Chondrocyte (in vitro differentiated cells): ENCODE data around the gene ALS2CL. TPM values are rescaled to one million over a fixed set of nuclear protein-coding genes. Genes with fewer than 3 reads are reported as not detected.

ENCODE experiments used
- DNase-seq: peaks from one replicate; pipeline ENCODE4 v3.0.0; 2021; ENCODE audit warnings: mixed read lengths, low spot score
- H3K27ac Mint-ChIP-seq: one replicate; pipeline ENCODE4 v1.8.0; 2021; ENCODE audit warnings: mild to moderate bottlenecking, moderate library complexity, mixed read lengths; ENCODE audit not compliant: unreplicated experiment
- H3K27me3 Mint-ChIP-seq: 2 replicates; pipeline ENCODE4 v1.8.0; 2021; ENCODE audit warnings: low read depth, mixed read lengths
- H3K36me3 Mint-ChIP-seq: 2 replicates; pipeline ENCODE4 v1.8.0; 2021; ENCODE audit warnings: low read depth, mixed read lengths
- H3K4me1 Mint-ChIP-seq: 2 replicates; pipeline ENCODE4 v1.8.0; 2021; ENCODE audit warnings: low read depth, mild to moderate bottlenecking, mixed read lengths
- H3K4me3 Mint-ChIP-seq: one replicate; pipeline ENCODE4 v1.8.0; 2021; ENCODE audit warnings: mild to moderate bottlenecking, moderate library complexity, mixed read lengths; ENCODE audit not compliant: unreplicated experiment
- H3K9me3 Mint-ChIP-seq: 2 replicates; pipeline ENCODE4 v1.8.0; 2021; ENCODE audit warnings: low read depth, mixed read lengths
- total RNA-seq: library from RNA; stranded (reverse); gene quantifications from 3 replicates; pipeline ENCODE4 v1.2.1, GENCODE V29; 2021
- TF ChIP-seq, protein P1 (sequence below): fragments of 200-600 bp; sonication (generic); IDR thresholded peaks from 2 replicates; pipeline ENCODE4 v1.5.0; 2021; ENCODE audit warnings: antibody characterized with exemption, mild to moderate bottlenecking, moderate library complexity

The ALS2CL gene
- total RNA-seq, 1 donor from 2014 or later: 3.6 TPM

GRCh38 chr3:46680298-46680826 lies 13.1 kb downstream of the ALS2CL start:
- no peaks in the 10 kb centered on the region for H3K9me3 Mint-ChIP-seq
- no peaks in the 10 kb centered on the region for H3K4me1 Mint-ChIP-seq
- DNase-seq: no peak
- TF ChIP-seq, protein P1, sequence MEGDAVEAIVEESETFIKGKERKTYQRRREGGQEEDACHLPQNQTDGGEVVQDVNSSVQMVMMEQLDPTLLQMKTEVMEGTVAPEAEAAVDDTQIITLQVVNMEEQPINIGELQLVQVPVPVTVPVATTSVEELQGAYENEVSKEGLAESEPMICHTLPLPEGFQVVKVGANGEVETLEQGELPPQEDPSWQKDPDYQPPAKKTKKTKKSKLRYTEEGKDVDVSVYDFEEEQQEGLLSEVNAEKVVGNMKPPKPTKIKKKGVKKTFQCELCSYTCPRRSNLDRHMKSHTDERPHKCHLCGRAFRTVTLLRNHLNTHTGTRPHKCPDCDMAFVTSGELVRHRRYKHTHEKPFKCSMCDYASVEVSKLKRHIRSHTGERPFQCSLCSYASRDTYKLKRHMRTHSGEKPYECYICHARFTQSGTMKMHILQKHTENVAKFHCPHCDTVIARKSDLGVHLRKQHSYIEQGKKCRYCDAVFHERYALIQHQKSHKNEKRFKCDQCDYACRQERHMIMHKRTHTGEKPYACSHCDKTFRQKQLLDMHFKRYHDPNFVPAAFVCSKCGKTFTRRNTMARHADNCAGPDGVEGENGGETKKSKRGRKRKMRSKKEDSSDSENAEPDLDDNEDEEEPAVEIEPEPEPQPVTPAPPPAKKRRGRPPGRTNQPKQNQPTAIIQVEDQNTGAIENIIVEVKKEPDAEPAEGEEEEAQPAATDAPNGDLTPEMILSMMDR: no peak
- peaks cover 5% of the 10 kb centered on the region for H3K36me3 Mint-ChIP-seq
- no peak overlapping the region for H3K4me3 Mint-ChIP-seq
- no peak overlapping the region for H3K27ac Mint-ChIP-seq
- peaks cover 5% of the 10 kb centered on the region for H3K27me3 Mint-ChIP-seq

DNA sequence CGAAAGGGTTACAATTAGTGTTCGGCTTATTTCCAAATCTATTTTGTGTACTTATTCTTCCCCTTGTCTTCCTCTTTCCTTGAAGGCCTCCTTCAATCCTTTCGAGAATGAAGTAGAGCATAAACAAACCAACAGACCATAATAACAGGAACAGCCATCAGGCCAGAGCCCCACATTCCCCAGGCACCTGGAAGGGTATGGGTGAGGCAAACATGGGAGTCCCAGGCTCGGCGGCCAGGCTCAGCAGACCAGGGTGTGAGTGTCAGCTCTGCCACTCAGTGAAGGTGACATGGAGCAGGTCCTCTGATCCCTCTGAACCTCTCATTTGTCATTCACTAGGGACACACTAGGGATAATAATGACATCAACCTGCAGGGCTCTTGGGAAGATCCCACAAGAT lies 13.8 kb downstream of the ALS2CL start:
- Mint-ChIP-seq H3K27ac (no peak overlapping the region), H3K9me3 (no peaks in the 10 kb centered on the region), H3K4me3 (no peak overlapping the region), H3K27me3 (peaks cover 3% of the 10 kb centered on the region), H3K36me3 (peaks cover 4% of the 10 kb centered on the region), H3K4me1 (no peaks in the 10 kb centered on the region)
- DNase-seq: no peak
- TF ChIP-seq, protein P1: no peak

GRCh38 chr3:46678280-46678679 lies 15.2 kb downstream of the ALS2CL start:
- Mint-ChIP-seq H3K4me3 (no peak overlapping the region), H3K9me3 (no peaks in the 10 kb centered on the region), H3K27ac (no peak overlapping the region), H3K4me1 (no peaks in the 10 kb centered on the region), H3K27me3 (peaks cover 3% of the 10 kb centered on the region), H3K36me3 (peaks cover 3% of the 10 kb centered on the region)
- no peak for DNase-seq
- TF ChIP-seq, protein P1: no peak

DNA sequence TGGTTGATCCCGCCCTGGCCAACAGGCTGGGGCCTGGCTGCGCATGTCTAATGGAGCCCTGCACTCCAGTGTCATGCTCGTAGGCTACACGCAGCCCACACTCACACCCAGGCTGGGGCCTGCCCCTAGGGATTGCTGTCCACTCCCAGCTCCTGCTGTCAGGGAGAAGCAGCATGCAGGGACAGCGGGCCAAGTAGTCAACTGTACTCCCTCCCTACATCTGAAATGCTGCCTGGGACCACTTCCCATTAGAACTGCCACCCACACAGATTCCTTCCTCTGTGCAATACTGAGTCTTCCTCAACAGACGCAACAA lies 16.1 kb downstream of the ALS2CL start:
- H3K4me1 Mint-ChIP-seq: no peaks in the 10 kb centered on the region
- no peaks in the 10 kb centered on the region for H3K9me3 Mint-ChIP-seq
- TF ChIP-seq, protein P1: no peak
- H3K4me3 Mint-ChIP-seq: no peak overlapping the region
- peaks cover 3% of the 10 kb centered on the region for H3K36me3 Mint-ChIP-seq
- no peak for DNase-seq
- H3K27ac Mint-ChIP-seq: no peak overlapping the region
- H3K27me3 Mint-ChIP-seq: peaks cover 3% of the 10 kb centered on the region

DNA sequence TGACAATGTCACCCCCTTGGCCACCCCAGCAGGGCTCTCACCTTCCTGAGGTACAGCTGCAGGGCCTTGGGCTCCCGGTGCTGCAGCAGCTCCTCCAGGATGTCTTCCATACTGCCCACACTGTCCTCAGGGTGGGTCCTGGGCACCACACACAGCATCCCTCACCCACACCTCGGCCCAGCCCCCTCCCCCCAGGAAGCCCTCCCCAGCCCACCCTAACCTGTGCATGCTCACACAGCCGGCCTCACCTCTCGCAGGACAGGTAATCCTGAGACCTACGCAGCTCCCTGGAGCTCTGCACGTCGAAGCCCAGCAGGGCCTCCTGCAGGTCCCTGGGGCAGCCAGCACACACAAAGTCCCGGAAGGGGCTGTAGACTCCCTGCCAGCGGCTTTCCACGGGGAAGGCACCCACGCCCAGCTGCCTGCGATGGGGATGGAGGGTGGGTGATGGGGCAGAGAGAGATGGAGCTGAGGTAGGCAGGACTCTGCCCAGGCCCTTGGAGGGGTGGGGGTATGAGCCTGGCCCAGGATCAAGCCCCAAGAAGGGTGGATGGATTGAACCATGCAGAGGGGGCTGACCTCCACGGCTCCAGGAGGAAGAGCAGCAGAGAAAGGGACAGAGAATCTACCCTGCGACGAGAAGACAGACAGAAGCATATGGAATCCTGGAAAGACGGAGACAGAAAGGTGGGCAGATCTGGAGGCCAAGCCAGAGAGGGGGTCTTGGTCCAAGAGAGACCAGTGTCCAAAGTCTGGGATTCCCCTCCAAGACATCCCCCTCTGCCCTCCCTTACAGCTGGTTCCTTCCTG lies 16.7 kb downstream of the ALS2CL start:
- peak; percentile 83 for DNase-seq
- H3K27me3 Mint-ChIP-seq: peaks cover 3% of the 10 kb centered on the region
- peaks cover 3% of the 10 kb centered on the region for H3K36me3 Mint-ChIP-seq
- H3K4me1 Mint-ChIP-seq: no peaks in the 10 kb centered on the region
- H3K27ac Mint-ChIP-seq: no peak overlapping the region
- no peak overlapping the region for H3K4me3 Mint-ChIP-seq
- TF ChIP-seq, protein P1: no peak
- H3K9me3 Mint-ChIP-seq: no peaks in the 10 kb centered on the region
